HUES64 (cell line): ENCODE results near the gene WDFY4.

Source experiments
- H3K27ac ChIP-seq: 2 replicates; pipeline ENCODE4 v1.7.0; 2013; ENCODE audit warnings: low read depth, low read length, inconsistent platforms
- H3K27me3 ChIP-seq: 2 replicates; pipeline ENCODE4 v1.6.1; 2013; ENCODE audit warnings: mild to moderate bottlenecking, low read length; ENCODE audit not compliant: insufficient read depth
- H3K36me3 ChIP-seq: 2 replicates; pipeline ENCODE4 v1.6.1; 2013; ENCODE audit warnings: mild to moderate bottlenecking, low read length; ENCODE audit not compliant: insufficient read depth
- H3K4me1 ChIP-seq: 2 replicates; pipeline ENCODE4 v1.6.1; 2013; ENCODE audit warnings: mild to moderate bottlenecking, low read length, moderate library complexity; ENCODE audit not compliant: insufficient read depth
- H3K4me3 ChIP-seq: 2 replicates; pipeline ENCODE4 v1.5.1; 2013; ENCODE audit warnings: mild to moderate bottlenecking, low read length, moderate library complexity
- H3K9ac ChIP-seq: 2 replicates; pipeline ENCODE4 v1.6.1; 2013; ENCODE audit warnings: mild to moderate bottlenecking, low read depth, low read length
- H3K9me3 ChIP-seq: 2 replicates; pipeline ENCODE4 v1.6.1; 2013; ENCODE audit warnings: low read depth, low read length; ENCODE audit not compliant: insufficient read depth
- WGBS: fragments of 150-250, 120-280 bp; methylation state at CpG from one replicate; pipeline ENCODE4 v1.1.7; 2013; ENCODE audit warnings: missing lambda C conversion rate; 5-methylcytosine and 5-hydroxymethylcytosine counted together

Gene WDFY4

DNA sequence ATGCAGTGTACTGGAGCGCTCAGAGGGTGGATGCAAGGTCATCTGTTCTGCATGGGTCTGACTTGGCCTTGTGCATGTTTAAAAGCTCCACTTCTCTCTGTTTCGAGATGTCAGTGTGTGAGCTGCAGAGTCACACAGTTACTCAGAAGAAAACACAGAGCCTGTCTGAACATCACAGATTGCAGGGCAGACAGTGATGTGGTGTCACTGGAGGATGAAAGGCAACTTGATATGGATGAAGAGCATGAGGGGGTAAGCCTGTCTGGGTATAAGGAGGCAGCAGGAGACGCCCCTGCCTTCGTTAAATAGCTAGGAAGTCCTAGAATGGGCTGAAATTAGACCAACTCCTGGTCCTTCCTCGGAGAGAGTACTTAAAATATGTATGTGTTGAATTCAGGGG, 322.5 kb downstream of the WDFY4 start:
- no peak overlapping the region for H3K9ac ChIP-seq
- H3K9me3 ChIP-seq, result no peaks in the 10 kb centered on the region
- H3K4me3 ChIP-seq, result no peak overlapping the region
- H3K27ac ChIP-seq, result no peak overlapping the region
- 70% methylated on average over 4 of the region's 5 CpGs for WGBS
- H3K27me3 ChIP-seq, result no peaks in the 10 kb centered on the region
- H3K4me1 ChIP-seq, result no peaks in the 10 kb centered on the region
- no peaks in the 10 kb centered on the region for H3K36me3 ChIP-seq

GRCh38 chr10:49008091-49008490, 323.4 kb downstream of the WDFY4 start:
- WGBS, result 92% methylated on average over 1 of the region's 1 CpG
- Histone ChIP-seq H3K4me3 (no peak overlapping the region), H3K9ac (no peak overlapping the region), H3K4me1 (no peaks in the 10 kb centered on the region), H3K36me3 (no peaks in the 10 kb centered on the region), H3K9me3 (no peaks in the 10 kb centered on the region), H3K27me3 (no peaks in the 10 kb centered on the region), H3K27ac (no peak overlapping the region)

DNA sequence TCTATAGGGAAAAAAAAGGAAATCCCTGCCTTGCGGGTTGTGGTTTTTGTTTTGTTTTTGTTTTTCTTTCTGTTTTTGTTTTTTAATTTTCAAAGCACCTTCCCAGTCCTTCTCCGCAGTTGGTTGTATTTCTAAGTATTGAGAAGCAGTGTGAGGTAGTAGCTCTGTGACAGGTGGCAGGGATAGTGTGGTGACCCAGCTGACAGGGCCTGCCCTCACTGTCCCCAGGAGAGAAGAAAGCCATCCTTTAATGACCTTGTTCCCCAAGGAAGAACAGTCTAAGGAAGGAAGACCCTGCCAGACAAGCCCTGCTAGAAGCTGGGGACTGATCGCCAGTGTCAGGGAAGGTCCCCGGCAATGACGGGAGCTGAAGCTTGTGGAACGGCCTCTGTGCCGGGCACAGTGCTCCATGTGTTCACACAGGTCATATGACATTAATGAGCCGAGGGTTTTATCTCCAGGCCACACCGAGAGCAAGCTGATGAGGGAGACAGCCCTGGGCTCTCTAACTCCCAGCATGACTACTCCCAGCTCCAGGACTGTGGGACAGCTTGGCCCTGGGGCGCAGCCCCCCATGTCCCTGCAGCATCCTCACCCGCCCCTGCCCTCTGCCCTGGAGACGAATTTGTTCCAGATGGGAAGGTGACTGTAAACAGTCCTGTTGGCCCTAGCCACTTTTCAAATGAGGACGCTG, 324.0 kb downstream of the WDFY4 start:
- H3K4me1 ChIP-seq, result no peaks in the 10 kb centered on the region
- no peaks in the 10 kb centered on the region for H3K27me3 ChIP-seq
- H3K4me3 ChIP-seq, result no peak overlapping the region
- 91% methylated on average over 13 of the region's 13 CpGs for WGBS
- no peaks in the 10 kb centered on the region for H3K36me3 ChIP-seq
- no peaks in the 10 kb centered on the region for H3K9me3 ChIP-seq
- no peak overlapping the region for H3K27ac ChIP-seq
- H3K9ac ChIP-seq, result no peak overlapping the region

DNA sequence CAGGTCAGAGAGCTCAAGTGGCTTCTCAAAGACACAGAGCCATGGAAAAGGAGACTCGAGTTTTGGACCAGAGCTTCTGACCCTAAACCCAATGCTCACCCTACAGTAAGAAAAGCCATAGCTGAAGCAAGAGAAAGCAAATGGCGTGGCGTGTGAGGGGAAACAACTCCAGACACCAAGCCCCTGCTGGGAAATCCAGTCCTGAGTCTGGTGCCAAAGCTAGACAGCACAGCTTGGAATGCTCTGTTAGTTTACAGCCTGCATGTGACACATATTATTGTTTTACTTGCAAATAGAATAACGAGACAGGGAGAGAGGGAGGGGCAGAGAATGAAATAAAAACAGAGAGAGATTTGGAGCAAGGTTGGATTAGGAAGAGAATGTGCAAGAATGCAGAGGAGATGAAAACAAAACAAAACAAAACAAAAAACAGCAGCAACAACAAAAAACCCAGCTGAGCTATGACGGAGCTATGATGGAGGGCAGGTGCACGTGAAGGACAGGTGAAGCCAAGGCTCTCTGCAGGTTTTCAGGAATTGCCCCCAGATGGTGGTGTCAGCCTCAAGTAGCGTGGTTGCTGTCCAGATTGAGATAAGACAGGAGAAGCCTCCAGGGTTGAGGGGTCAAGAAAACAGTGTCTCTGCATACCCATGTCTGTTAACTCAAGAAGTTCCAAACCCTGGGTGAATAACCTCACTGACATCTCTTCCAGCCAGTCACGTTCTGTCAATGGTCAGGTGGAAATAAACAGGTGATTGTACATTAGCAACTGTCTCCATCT, 324.7 kb downstream of the WDFY4 start:
- Histone ChIP-seq H3K9me3 (no peaks in the 10 kb centered on the region), H3K4me1 (no peaks in the 10 kb centered on the region), H3K27ac (no peak overlapping the region), H3K27me3 (no peaks in the 10 kb centered on the region), H3K9ac (no peak overlapping the region), H3K36me3 (no peaks in the 10 kb centered on the region), H3K4me3 (no peak overlapping the region)
- WGBS, result 92% methylated on average over 8 of the region's 8 CpGs

- Histone ChIP-seq H3K27me3 (no peaks in the 10 kb centered on the region), H3K9ac (no peak overlapping the region), H3K4me1 (no peaks in the 10 kb centered on the region), H3K36me3 (no peaks in the 10 kb centered on the region), H3K9me3 (no peaks in the 10 kb centered on the region), H3K27ac (no peak overlapping the region), H3K4me3 (no peak overlapping the region)
- WGBS, result 68% methylated on average over 4 of the region's 4 CpGs
These were observed 325.6 kb downstream of the WDFY4 start for GRCh38 chr10:49010295-49010694.

- Histone ChIP-seq H3K9ac (no peak overlapping the region), H3K4me1 (no peaks in the 10 kb centered on the region), H3K4me3 (no peak overlapping the region), H3K9me3 (no peaks in the 10 kb centered on the region), H3K27ac (no peak overlapping the region), H3K27me3 (no peaks in the 10 kb centered on the region), H3K36me3 (no peaks in the 10 kb centered on the region)
- 45% methylated on average over 4 of the region's 4 CpGs for WGBS
These were observed 326.2 kb downstream of the WDFY4 start for GRCh38 chr10:49010865-49011264.

DNA sequence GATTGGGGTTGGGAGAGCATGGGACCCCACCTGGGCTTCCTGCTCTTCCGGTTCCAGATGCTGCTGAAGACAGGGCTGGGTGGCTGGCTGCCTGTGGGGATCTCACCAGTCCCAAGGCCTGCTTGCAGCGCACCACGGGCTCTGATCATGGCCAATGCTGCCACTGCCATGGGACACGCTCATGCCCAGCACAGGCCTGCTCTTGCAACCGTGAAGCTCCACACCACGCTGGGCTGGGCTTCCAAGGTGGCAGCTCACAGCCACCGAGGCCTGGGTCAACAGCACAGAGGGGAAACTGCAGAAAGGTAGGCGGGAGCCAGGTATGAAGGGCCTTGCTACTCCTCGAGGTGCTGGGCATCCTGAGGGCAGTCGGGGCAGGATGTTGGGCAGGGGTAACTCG, 327.1 kb downstream of the WDFY4 start:
- Histone ChIP-seq H3K4me3 (no peak overlapping the region), H3K9me3 (no peaks in the 10 kb centered on the region), H3K27ac (no peak overlapping the region), H3K4me1 (no peaks in the 10 kb centered on the region), H3K9ac (no peak overlapping the region), H3K27me3 (no peaks in the 10 kb centered on the region), H3K36me3 (no peaks in the 10 kb centered on the region)
- 95% methylated on average over 11 of the region's 11 CpGs for WGBS

DNA sequence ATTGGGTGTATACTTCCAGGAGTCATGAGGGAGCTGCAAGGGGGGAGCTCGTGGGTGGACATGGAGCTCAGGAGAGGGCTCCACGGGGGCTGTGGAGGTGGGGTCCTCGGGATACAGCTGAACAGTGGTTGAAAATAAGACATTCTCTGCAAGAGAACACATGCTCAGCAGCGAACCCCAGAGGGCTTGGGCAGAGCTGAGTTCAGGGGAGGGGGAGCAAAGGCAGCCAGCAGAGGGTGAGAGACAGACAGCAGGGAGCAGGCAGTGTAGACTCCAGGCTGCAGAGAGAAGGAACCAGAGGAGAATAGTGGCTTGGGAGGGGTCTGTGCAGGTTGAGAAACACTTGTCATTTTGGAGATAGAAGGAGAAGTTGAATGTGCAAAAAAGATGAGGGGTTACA, 327.9 kb downstream of the WDFY4 start:
- Histone ChIP-seq H3K4me1 (no peaks in the 10 kb centered on the region), H3K9ac (no peak overlapping the region), H3K4me3 (no peak overlapping the region), H3K9me3 (no peaks in the 10 kb centered on the region), H3K27ac (no peak overlapping the region), H3K36me3 (no peaks in the 10 kb centered on the region), H3K27me3 (no peaks in the 10 kb centered on the region)
- WGBS, result 82% methylated on average over 4 of the region's 4 CpGs

DNA sequence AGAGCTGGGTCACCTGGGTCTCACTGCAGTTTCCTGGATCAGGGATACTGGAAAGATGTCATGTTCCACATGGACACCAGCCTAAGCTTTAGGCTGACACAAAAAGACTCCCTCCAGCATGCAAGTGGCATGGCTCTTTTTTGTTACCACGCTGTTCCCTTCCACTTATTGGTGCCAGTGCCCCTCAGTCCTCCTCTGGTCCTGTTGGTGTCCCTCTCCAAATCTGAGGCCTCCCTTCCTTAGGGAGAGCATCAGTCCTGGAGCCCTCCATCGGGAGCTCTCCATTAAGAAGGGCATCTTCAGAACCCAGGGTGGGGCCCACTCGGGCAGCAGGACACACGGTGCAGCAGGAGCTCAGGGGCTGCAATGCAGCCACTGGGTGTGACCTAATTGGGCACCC, 331.0 kb downstream of the WDFY4 start:
- no peak overlapping the region for H3K9ac ChIP-seq
- no peaks in the 10 kb centered on the region for H3K36me3 ChIP-seq
- H3K4me3 ChIP-seq, result no peak overlapping the region
- no peaks in the 10 kb centered on the region for H3K27me3 ChIP-seq
- no peak overlapping the region for H3K27ac ChIP-seq
- H3K9me3 ChIP-seq, result no peaks in the 10 kb centered on the region
- 89% methylated on average over 4 of the region's 4 CpGs for WGBS
- H3K4me1 ChIP-seq, result no peaks in the 10 kb centered on the region

GRCh38 chr10:49021685-49022084, 337.0 kb downstream of the WDFY4 start:
- no peak overlapping the region for H3K9ac ChIP-seq
- WGBS, result 98% methylated on average over 3 of the region's 6 CpGs
- no peaks in the 10 kb centered on the region for H3K36me3 ChIP-seq
- H3K9me3 ChIP-seq, result no peaks in the 10 kb centered on the region
- no peaks in the 10 kb centered on the region for H3K4me1 ChIP-seq
- H3K4me3 ChIP-seq, result no peak overlapping the region
- H3K27me3 ChIP-seq, result no peaks in the 10 kb centered on the region
- no peak overlapping the region for H3K27ac ChIP-seq

DNA sequence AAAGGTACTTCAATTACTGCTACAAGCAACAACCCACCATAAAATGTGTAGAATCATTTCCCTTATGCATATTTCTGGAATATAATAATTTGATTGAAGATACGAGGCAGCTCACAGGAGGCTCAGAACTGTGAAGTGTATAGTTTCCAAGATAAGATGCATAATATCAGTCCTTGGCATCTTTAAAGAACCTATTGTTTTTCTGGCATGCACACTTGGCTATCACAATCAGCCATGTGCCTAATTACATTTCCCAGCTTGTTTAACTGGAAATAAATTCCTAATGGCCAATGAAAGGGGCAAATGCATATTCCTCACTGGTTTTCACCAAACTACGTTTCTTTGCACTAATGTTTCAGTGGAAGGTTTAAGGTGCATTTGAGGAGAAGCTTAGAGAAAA, 338.4 kb downstream of the WDFY4 start:
- H3K27ac ChIP-seq, result no peak overlapping the region
- 82% methylated on average over 2 of the region's 2 CpGs for WGBS
- H3K27me3 ChIP-seq, result no peaks in the 10 kb centered on the region
- no peak overlapping the region for H3K9ac ChIP-seq
- H3K9me3 ChIP-seq, result no peaks in the 10 kb centered on the region
- H3K4me3 ChIP-seq, result no peak overlapping the region
- no peaks in the 10 kb centered on the region for H3K4me1 ChIP-seq
- no peaks in the 10 kb centered on the region for H3K36me3 ChIP-seq
